Measurements from ENCODE around the gene SGPL1.
"Not testable (repeated sequence)": the region's sequence is repeated elsewhere in the genome, so short reads cannot be mapped to it uniquely, and the experiment has no call there.

Gene SGPL1

DNA sequence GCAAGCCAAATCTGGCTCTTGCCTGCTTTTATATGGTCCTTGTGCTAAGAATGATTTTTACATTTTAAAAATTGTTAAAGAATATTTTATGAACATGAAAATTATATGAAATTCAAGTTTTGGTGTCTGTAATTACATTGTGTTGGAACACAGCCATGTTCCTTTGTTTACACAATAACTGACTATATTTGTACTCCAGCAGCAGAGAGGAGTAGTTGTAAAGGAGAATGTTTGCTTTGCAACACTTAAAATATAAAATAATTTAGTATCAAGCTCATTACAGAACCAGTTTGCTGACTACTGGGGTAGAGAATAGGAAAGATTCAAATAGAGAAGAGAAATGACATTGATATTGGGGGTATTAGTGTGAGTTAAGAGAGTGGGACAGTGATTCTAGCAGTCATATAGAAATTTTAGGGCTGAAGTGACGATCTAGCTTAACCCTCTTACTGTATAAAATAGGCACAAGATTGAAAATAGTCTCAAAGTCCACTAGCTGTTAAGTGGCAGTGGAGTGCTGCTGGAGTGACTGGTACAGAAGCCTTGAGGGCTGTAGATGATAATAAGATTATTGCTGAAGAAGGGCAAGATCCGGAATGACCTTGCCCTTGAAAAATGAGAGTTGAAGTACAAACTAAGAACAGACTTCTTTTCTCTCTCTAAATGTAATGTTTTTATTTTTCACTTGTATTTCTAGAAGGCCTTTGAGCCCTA, 28.2 kb downstream of the SGPL1 start:
- DNase-seq (ENCODE audit: low spot score) = no peak

DNA sequence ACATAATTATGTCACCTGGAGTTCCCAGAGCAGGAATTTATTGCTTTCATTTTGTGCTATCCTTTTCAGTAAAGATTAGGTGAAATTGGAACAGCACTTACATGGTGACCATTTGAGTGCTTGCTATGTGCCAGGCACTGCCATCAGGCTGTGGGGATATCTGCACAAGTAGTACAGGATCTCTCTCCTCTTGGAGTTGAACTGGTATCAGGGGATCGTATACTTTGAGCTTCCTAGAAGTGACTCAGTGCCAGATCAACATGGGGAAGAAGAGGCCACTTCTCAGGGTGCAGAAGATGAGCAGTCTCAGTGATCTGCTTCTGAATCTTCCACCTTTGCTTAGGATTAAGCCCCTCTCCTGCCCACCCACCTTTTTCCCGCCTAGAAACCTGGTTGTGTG, 29.5 kb downstream of the SGPL1 start:
- no peak for DNase-seq (ENCODE audit: low spot score)

DNA sequence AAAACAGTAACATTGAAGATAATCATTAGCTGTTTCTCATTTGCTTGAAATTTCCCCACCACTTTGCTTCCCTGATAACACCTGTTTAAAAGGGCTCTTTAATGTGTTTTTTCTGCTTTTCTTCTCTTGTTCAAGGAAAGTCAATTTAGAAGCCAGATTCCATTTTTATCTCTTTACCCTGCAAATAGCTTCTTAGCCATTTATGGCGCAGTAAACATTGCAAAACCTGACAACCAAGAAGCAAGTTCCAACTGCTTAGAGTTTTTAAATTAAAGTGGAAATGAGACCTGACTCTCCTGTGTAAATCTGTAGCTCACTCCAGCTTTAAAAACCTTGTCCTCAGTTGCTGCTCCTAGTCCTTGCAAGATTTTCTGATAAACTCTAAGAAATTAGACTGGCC, 30.1 kb downstream of the SGPL1 start:
- DNase-seq (ENCODE audit: low spot score) = no peak

DNA sequence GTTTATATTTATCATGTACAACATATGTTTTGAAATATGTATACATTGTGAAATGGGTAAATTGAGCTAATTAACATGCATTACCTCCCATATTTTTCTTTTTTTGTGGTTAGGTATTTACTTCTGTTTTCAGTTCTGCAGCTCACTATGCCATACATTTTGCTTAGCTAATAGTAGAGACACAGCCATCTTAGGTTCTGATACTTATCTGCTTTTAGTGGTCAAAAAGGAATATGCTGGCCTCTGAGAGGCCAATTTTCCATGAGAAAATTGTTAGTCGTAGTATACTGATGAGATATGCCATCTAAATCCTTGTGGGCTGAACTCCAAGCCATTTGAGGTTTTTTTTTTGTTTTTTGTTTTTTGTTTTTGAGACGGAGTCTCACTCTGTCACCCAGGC, 31.0 kb downstream of the SGPL1 start:
- DNase-seq (ENCODE audit: low spot score) = no peak

DNA sequence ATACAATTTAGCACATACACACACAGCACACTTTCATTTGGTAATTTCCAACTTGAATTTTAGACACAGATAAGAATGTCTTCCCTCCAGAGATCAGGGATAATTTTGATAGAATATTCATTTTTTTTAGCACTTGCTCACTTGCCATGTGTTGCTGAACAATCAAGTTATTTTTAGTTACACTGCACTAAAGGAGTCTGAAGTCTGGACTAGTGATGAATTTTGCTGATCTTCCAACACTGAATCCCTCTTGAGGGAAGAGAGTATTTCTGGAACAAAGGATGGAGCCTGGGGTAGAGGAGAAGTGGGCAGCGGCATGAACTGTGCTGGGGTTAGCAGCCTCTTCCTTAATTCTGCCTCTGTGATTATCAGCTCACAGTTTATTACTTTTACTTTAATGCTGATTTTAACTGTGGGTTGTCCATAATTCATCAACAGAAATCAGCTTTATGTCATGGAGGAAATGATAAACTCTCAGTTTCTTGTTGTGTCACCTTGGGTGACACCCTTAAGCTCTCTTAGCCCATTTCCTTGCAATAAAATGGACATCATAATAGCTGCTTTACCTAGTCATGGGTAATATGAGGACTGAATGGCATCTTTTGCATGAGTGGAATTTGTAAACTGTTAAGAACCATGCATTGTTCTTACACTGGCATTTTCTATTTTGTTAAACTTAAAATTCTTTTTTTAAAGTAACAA, 32.1 kb downstream of the SGPL1 start:
- no peak for DNase-seq (ENCODE audit: low spot score)

DNA sequence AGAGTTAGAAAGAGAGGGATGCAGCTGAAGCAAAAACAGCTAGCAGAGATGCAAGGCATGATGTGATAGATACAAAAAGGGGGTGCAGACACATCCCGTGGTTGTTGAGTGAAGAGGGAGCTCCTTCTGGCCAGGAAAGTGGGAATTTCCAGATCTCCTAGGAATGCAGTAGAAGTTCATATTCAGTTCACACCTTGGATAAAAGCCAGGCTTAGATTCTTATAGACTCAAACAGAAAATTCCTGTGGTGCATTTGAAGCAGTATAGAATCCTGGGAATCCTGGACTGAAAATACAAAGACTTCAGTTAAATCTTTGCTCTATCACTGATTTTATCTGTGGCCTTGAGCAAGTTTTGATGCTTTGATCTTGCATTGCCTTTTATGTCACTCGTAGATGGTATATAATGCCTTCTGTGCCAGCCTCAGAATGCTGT, 33.9 kb downstream of the SGPL1 start:
- DNase-seq (ENCODE audit: low spot score) = no peak

DNA sequence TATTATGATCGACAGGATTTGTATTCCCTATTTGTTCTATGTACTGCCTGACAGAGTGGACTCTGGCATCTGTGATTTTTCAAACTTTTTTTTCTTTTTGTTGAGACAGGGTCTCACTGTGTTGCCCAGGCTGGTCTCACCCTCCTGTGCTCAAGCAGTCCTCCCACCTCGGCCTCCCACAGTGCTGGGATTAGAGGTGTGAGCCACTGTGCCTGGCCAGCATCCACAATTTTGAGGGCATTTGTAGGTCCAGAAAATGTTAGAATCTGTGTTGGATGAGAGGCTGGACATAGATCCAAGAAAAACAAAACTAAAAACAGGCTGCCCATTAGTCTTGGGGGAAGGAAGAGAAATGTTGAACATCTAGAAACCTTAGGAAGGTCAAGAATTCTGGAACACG, 34.3 kb downstream of the SGPL1 start:
- DNase-seq (ENCODE audit: low spot score) = no peak

DNA sequence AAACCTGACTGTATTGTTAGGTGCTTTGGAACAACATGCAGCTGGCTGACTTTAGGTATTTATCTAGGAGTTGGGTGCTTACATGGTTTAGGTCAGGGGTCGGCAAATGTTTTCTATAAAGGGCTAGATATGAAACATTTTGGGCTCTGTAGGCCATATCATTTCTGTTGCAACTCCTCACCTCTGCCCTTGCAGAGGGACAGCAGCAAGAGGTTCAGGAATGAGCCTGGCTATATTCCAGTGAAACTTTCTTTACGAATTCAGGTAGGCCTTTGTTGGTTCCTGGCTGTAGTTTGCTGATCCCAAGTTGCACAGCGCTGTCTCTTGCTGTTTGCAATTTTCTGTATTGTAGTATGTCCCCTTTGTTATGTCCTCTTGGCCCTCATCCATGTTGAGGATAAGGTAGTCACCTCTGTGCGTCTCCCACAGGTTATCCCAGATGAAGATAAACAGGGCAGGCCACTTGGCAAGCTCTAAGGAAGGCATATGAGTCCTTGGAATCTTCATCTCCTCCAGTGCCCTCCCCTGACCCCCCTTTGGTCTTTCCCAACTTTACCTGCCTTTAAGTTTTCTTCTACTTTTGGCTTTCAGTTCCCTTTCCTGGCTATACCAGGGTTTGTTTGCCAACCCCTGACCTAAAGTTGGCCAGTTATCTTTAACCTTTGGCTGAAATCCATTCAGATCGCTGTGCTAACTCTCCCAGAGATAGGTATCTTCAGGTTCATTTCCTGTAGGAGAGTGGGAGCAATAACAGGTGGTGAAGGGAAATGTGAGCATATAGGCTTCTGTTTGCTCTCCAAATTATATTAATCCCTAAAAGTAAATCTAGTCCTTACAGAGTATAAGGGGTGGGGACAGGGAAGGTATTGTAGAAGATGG, 36.1 kb downstream of the SGPL1 start:
- no peak for DNase-seq (ENCODE audit: low spot score)

DNA sequence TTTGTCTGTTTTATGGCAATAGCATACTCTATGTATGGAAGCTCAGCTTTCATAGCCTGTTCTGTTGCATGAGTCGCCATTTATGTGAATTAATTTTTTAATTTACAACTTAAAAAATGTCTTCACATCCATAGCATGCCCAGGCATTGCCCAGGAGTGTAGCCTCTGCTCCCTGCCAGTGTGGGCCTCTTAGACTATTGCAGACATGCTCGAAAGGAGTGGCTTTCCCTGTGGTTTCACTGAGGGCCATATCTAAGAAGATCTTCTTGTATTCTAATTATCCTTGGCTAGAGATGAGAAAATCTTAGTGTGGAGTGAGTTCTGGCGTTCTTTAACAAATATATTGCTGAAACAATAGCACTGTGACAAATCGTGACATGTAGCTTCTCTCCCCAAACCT, 37.3 kb downstream of the SGPL1 start:
- no peak for DNase-seq (ENCODE audit: low spot score)

DNA sequence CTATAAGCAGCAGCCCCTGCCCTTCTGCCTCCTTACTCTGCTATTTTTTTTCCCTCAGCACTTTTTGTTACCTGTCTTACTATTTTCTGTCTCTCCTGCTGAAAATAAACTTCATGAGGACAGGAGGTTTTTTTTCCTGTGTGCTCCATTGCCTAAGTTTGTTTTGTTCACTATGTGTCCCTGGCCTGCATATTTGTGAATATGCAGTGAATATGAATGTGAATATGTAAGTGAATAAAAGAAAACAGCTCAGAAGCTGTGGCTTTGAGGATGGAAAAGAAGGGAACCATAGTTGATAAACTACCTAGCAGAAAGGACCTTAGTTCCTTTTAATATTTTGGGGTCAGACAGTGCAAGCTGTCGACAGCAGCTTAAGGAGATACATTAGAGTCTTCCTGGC, 37.7 kb downstream of the SGPL1 start:
- DNase-seq (ENCODE audit: low spot score) = no peak

DNA sequence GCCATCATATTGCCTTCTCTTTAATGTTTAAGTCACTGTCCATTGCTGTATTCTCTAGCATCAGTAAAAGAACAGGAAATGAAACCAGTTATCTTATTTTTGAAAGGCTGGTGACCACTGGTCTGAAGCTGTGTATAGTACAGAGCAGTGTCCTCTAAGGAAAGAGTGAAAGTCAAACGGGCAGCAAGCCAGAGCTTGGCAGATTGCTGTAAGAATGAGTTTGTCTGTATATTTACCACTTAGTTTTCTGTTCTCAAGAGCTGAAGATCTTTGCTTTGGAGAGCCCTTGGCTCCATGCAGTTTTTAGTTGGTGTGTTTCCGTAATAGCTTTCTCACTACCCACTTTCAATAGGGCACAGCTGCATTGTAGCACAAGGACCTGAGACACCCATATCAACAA, 40.7 kb downstream of the SGPL1 start:
- no peak for DNase-seq (ENCODE audit: low spot score)

DNA sequence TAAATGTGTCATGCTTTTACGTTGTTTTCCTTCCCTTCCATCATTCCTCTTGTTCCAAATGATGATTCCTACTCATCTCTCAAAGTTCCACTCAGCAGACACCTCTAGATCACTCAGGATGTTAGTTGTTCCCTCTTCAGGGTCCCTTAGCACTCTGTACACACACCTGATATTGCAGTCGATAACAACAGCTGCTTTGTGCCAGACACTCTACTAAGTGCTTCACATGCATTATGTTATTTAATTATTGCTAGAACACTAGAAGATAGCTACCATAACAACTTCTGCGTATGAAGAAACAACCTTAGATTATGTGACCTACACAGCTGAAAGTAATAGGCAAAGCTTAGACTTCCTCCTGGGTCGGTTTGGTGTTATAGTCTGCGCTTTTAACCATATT, 43.0 kb downstream of the SGPL1 start:
- DNase-seq (ENCODE audit: low spot score) = no peak

DNA sequence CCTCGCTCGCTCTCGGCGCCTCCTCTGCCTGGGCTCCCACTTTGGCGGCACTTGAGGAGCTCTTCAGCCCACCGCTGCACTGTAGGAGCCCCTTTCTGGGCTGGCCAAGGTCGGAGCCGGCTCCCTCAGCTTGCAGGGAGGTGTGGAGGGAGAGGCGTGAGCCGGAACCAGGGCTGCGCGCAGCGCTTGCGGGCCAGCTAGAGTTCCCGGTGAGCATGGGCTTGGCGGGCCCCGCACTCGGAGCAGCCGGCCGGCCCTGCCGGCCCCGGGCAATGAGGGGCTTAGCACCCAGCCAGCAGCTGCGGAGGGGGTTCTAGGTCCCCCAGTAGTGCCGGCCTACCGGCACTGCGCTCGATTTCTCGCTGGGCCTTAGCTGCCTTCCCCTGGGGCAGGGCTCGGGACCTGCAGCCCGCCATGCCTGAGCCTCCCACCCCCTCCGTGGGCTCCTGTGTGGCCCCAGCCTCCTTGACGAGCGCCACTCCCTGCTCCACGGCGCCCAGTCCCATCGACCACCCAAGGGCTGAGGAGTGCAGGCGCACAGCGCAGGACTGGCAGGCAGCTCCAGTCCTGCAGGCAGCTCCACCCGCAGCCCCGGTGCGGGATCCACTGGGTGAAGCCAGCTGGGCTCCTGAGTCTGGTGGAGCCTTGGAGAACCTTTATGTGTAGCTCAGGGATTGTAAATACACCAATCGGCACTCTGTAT, 45.9 kb downstream of the SGPL1 start:
- not testable (repeated sequence) for DNase-seq (ENCODE audit: low spot score)

DNA sequence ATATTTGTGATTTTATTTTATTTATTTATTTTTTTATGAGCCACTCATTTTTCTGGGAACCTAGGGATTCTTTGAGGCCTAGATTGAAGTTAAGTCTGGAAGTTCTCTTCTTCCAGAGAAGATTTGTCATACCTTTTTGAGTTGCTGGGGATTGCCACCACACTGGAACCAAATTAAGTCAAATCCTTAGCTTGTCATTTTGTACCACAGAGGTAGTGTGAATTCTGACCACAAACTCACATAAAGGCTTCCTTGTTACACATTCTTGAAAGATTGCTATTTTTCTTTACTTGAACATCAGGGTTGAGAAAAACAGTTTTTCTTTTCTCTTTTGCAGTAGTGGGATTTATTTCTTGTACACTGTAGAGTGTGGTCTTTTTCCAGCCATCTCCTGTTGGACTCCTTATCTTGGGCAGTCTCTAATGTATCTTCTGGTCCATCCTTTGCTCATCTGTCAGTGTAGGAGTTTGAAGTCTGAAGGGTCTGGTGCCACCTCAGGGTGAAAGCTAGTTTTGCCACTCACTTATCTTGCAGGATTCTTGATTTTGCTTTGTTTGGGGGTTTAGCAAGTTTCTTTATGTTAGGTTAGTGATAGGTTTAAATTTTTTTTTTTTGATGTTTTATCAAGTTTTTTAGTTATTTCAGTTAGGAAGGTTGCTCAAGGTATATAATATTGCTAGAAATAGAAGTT, 47.9 kb downstream of the SGPL1 start:
- DNase-seq (ENCODE audit: low spot score) = no peak

DNA sequence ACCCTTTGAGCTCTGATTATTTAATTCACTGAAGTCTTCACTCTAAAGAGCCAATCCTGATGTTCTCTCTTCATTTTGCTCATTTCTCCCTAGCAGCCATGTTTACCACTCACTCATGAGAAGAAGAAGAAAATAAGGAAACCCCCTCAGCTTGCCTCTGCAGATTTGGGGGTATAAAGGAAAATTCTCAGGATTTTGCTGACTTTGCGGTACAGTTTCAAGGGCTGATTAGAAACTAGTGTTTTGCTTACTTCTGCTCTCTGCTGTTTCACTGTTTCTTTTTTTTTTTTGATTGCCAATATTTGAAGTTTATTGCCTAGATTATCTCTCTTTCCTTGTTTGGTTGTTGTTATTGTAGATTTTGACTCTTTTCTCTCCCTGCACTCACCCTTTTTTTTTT, 49.2 kb downstream of the SGPL1 start:
- no peak for DNase-seq (ENCODE audit: low spot score)

DNA sequence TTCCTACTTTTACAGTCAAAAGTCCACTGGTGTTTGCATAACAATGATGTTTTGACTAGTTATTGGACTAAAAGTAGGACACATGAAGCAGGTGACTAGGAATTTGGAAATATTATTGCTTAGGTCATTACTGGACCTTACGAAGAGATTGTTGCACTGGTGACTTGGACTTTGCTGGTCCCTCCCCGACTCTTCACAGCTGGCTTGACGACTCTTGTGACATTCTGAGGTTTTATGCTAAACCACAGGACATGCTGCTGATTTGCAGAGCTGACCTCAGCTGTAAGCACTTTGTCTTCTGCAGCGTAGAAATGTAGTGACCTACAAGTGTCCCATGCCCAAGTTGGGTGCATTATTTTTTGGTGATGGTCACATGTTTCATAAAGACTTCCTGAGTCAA, 50.7 kb downstream of the SGPL1 start:
- DNase-seq (ENCODE audit: low spot score) = no peak

DNA sequence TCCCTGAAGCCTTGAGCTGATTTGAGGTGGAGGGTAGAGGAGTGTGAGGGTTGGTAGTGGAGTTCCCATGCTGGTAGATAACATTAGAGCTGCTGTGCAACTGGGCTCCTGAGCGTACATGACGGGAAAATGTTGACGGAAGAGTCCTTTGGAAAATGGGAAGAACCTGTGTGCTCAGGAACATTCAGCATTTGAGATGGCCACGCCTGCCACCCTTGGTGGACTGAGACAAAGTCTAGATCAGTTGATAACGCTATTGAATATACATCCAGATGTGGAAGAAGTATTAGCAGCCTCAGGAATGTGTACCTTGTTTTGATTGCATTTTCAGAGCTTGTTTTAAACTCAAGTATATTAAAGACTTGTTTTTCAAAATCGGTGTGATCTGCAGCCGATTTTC, 56.5 kb downstream of the SGPL1 start:
- DNase-seq (ENCODE audit: low spot score) = no peak

DNA sequence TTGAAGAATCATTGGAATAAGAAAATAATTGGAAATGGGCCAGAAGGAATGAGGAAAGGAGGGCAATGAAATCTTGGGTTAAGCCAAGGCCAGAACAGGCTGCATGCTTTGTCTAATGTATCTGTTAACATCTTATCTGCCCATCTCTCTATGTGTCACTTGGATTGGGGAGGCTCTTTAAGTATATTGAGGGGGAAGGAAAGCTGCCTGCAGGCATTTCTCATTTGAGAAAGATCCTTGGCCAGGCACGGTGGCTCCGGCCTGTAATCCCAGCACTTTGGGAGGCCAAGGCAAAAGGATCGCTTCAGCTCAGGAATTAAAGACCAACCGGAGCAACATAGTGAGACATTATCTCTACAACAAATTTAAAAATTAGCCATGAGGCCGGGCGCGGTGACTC, 58.3 kb downstream of the SGPL1 start:
- no peak for DNase-seq (ENCODE audit: low spot score)

DNA sequence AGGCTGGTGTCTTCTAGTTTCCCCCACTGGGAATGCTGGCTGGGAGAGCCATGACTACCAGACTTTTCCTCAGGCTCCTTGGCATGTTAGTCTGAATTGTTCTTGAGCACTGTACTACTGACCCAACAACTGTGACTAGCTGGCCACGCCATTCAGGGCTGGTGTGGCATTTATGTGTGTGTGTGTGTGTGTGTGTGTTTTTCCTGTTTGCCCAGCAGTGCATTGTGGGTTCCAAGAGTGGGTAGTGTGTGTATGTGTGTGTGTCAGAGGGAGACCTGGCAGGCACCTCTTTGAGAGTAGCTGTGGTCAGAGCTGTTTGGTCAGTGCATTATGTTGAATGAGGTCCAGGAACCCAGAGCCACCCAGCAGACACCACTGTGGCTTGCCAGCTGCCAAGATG, 63.5 kb downstream of the SGPL1 start:
- DNase-seq (ENCODE audit: low spot score) = no peak

DNA sequence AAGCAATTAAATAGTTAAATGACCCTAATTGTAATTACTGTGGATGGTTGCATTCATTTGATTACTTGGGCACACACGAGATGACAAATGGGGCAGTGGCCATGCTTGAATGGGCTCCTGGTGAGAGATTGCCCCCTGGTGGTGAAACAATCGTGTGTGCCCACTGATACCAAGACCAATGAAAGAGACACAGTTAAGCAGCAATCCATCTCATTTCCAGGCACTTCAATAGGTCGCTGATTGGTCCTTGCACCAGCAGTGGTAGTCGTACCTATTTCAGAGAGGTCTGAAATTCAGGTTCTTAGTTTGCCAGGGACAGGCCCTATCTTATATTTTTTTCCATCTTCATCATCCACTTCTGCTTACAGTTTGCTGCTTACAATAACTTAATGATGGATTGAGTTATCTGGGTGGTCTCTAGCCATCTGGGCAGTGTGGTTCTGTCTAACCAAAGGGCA, 64.4 kb downstream of the SGPL1 start:
- peak; percentile 80 for DNase-seq (ENCODE audit: low spot score)

DNA sequence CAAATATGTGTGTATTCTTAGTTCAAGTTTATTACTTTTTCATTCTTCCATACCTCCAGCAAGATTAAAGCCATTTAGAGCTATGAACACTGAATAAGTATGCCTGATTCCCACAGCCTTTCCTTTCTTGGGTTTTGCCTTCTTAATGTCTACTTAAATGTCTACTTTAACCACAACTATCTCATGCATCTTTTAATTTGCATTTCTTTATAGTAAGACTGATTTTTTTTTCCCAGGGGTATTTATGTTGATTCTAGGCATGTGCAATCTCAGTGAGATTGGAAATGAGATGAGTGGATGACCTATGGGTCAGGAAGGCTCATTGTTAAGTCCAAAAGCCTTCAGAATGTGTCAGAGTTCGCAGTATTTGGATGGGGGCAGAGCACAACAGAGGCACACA, 69.0 kb downstream of the SGPL1 start:
- no peak for DNase-seq (ENCODE audit: low spot score)

DNA sequence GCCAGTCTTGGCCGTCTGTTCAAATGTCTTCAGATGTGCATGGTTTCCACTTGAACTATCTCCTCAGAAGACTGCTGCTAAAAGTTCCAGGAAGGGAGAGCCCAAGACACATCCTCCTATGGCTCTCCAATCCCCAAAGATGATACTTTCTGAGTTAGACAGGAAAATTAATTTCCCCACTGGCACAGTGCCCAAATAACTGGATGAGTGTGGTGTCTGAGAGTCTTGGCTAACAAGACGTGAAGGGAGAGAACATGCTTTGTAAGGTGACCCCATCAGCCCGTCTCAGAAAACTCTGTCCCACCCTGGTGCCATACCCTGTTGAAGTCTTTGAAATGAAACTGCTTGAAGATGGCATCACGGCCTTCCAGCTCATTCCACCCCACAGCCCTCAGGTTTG, 69.7 kb downstream of the SGPL1 start:
- DNase-seq (ENCODE audit: low spot score) = no peak
